Testis (tissue), 3 donors: ENCODE data around the gene MYO1D. TPM values are rescaled to one million over a fixed set of nuclear protein-coding genes. Genes with fewer than 3 reads are reported as not detected.

Source experiments
- DNase-seq: peaks from one replicate; pipeline ENCODE4 v3.0.0-alpha.2; 2019
- H3K27ac ChIP-seq, 2 donors: fragments of 200-600 bp; sonication (generic); one replicate each; pipeline ENCODE4 v1.5.1; 2019
- H3K27me3 ChIP-seq: fragments of 200-600 bp; sonication (generic); one replicate; pipeline ENCODE4 v1.5.1; 2019
- H3K36me3 ChIP-seq: fragments of 200-600 bp; sonication (generic); one replicate; pipeline ENCODE4 v1.5.1; 2017; ENCODE audit warnings: low read depth; ENCODE audit errors: missing control alignments
- H3K4me1 ChIP-seq: fragments of 200-600 bp; sonication (generic); one replicate; pipeline ENCODE4 v1.5.1; 2019
- H3K4me3 ChIP-seq, 2 donors: fragments of 200-600 bp; sonication (generic); one replicate each; pipeline ENCODE4 v1.5.1; 2017 to 2019
- H3K9me3 ChIP-seq: fragments of 200-600 bp; sonication (generic); one replicate; pipeline ENCODE4 v1.5.1; 2017
- CTCF ChIP-seq, 3 experiments: fragments of 450-650 bp in 2 of 3; fragments of 200-600 bp in 1 of 3; sonication (generic) in 1 of 3; IDR thresholded peaks; one replicate each; pipeline ENCODE4 v1.5.1; 2016 to 2019; ENCODE audit warnings: antibody characterized with exemption in 3 of 3, mild to moderate bottlenecking in 2 of 3, moderate library complexity in 1 of 3
- POLR2A ChIP-seq: fragments of 450-650 bp; IDR thresholded peaks from one replicate; pipeline ENCODE4 v1.6.1; 2017; ENCODE audit warnings: antibody characterized with exemption, mild to moderate bottlenecking, moderate library complexity
- WGBS, 2 donors: methylation state at CpG; one replicate each; pipeline ENCODE4 v1.1.5; 2018; 5-methylcytosine and 5-hydroxymethylcytosine counted together
- intact Hi-C: fragments of 100-400 bp; cut with DNase I; formaldehyde crosslinking; loops from one replicate; pipeline ENCODE4 v1.15.1; 2023; ENCODE audit warnings: low total_unique reads
- polyA plus RNA-seq: library from polyadenylated mRNA; stranded (reverse); fragments of 350-450 nt; fragmentation: Illumina TruSeq; extraction: RNeasy Lipid Tissue Mini Kit (QIAGEN cat#74804); gene quantifications from one replicate; pipeline ENCODE4 v1.2.3, GENCODE V29; 2014; ENCODE audit warnings: low read depth, low replicate concordance; ENCODE audit not compliant: insufficient read depth
- total RNA-seq, 2 donors: library from RNA; depleted of rRNA; stranded (reverse); fragments of >200 nt; gene quantifications; one replicate each; pipeline ENCODE4 v1.2.3, GENCODE V29; 2016

The MYO1D gene
- total and polyA plus RNA-seq, 3 donors from 2014 or later: 29.5 to 34.1 (median 33.6) TPM

DNA sequence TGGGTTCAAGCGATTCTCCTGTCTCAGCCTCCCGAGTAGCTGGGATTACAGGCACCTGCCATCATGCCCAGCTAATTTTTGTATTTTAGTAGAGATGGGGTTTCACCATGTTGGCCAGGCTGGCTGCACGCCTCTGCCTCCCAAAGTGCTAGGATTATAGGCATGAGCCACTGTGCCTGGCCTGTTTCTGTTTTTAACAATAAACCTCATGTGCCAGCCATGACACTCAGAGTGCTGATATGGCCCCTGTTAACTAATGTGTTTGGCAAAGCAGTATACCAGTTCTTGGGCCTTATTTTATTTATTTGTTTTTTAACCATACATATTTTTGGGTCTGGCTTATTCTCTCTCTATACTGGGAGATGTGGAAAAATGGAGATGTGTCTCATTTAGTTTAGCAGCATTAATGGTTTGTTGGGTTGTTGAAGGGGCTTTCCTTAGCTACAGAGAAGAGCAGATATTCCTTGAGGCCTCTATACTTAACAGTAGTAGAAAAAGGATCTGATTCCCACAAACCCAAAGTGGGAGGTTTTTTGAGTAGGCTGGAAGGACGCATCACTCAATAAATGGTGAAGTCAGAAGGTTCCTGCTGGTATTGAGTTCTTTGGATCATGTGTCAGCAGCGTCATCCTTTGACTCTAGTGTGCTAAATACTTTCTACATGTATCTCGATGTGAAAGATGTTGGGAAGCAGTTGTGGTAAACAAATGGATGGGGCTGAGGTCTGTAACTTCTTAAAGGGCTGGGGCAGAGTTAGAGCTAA, 406.3 kb downstream of the MYO1D start:
- Histone ChIP-seq H3K27ac (no peak overlapping the region), H3K36me3 (no peaks in the 10 kb centered on the region), H3K4me3 (no peak overlapping the region), H3K9me3 (no peaks in the 10 kb centered on the region), H3K4me1 (no peaks in the 10 kb centered on the region), H3K27me3 (no peaks in the 10 kb centered on the region)
- intact Hi-C loops: no loop called here
- 89 to 93% methylated on average over 6 of the region's 6 CpGs for WGBS, 2 donors
- no peak for DNase-seq
- TF ChIP-seq POLR2A (no peak), CTCF (IDR thresholded peaks at IDR 0.05) (no peak)

- Histone ChIP-seq H3K4me3 (no peak overlapping the region), H3K4me1 (no peaks in the 10 kb centered on the region), H3K9me3 (no peaks in the 10 kb centered on the region), H3K36me3 (no peaks in the 10 kb centered on the region), H3K27me3 (no peaks in the 10 kb centered on the region), H3K27ac (no peak overlapping the region)
- no peak for TF ChIP-seq CTCF (IDR thresholded peaks at IDR 0.05)
- no peak for TF ChIP-seq POLR2A
- intact Hi-C loops: no loop called here
- no peak for DNase-seq
- WGBS, 2 donors: 96% methylated on average over 7 of the region's 7 CpGs
Measured at GRCh38 chr17:32467949-32468348, 409.0 kb downstream of the MYO1D start.

- TF ChIP-seq POLR2A: no peak
- no peak for TF ChIP-seq CTCF (IDR thresholded peaks at IDR 0.05)
- intact Hi-C loops: no loop called here
- Histone ChIP-seq H3K9me3 (no peaks in the 10 kb centered on the region), H3K27me3 (no peaks in the 10 kb centered on the region), H3K36me3 (no peaks in the 10 kb centered on the region), H3K4me1 (no peaks in the 10 kb centered on the region), H3K27ac (no peak overlapping the region), H3K4me3 (no peak overlapping the region)
- 77 to 86% methylated on average over 1 of the region's 1 CpG for WGBS, 2 donors
- DNase-seq: no peak
Measured at GRCh38 chr17:32464374-32464773, 412.6 kb downstream of the MYO1D start.

DNA sequence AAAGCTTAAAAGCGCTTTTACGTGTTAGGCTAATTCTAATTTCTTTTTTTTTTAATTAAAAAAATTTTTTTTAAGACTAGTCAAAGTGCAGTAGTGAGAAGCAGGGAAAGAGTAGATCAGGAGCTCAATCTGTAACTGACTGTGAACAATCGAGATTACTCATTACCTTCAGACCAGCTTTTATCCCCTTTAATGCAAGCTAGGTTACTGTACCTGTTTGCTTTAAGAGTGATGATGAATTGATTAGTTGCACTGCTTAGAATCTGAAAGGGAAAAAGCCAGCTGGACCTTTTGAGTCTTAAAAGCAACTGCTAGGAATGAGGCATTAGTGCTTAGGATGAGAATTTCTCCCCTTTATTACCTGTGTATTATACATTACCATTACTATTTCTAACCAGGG, 413.6 kb downstream of the MYO1D start:
- Histone ChIP-seq H3K4me3 (no peak overlapping the region), H3K27ac (no peak overlapping the region), H3K4me1 (no peaks in the 10 kb centered on the region), H3K36me3 (no peaks in the 10 kb centered on the region), H3K9me3 (no peaks in the 10 kb centered on the region), H3K27me3 (no peaks in the 10 kb centered on the region)
- no peak for DNase-seq
- intact Hi-C loops: no loop called here
- TF ChIP-seq CTCF (IDR thresholded peaks at IDR 0.05) (no peak), POLR2A (no peak)
- WGBS, 2 donors: 93 to 94% methylated on average over 3 of the region's 3 CpGs
